ENCODE data around the gene PBX2.
A peak's percentile ranks its signal among the peaks of the same experiment; 100 is the strongest.
"Not testable (repeated sequence)": the region's sequence is repeated elsewhere in the genome, so short reads cannot be mapped to it uniquely, and the experiment has no call there.

PBX2 gene

GRCh38 chr6:32196682-32197616 lies 6.9 kb upstream of the PBX2 start:
- Histone ChIP-seq H2AFZ (ENCODE audit: low read depth, low read length) (no peak overlapping the region), H3K27me3 (ENCODE audit: insufficient read depth, low read length) (no peaks in the 10 kb centered on the region), H3K4me3 (ENCODE audit: low read length) (peak overlapping the region; percentile 64), H3K9me3 (ENCODE audit: low read length) (no peaks in the 10 kb centered on the region), H3K36me3 (ENCODE audit: insufficient read depth, low read length) (no peaks in the 10 kb centered on the region), H3K4me1 (ENCODE audit: insufficient read depth, low read length) (peaks cover 22% of the 10 kb centered on the region)

GRCh38 chr6:32195902-32196681 lies 6.1 kb upstream of the PBX2 start:
- Histone ChIP-seq H3K4me1 (ENCODE audit: insufficient read depth, low read length) (peaks cover 25% of the 10 kb centered on the region), H2AFZ (ENCODE audit: low read depth, low read length) (no peak overlapping the region), H3K4me3 (ENCODE audit: low read length) (peak overlapping the region; percentile 64), H3K9me3 (ENCODE audit: low read length) (no peaks in the 10 kb centered on the region), H3K36me3 (ENCODE audit: insufficient read depth, low read length) (no peaks in the 10 kb centered on the region), H3K27me3 (ENCODE audit: insufficient read depth, low read length) (no peaks in the 10 kb centered on the region)

- Histone ChIP-seq H3K4me1 (ENCODE audit: insufficient read depth, low read length) (peaks cover 30% of the 10 kb centered on the region), H3K4me3 (ENCODE audit: low read length) (peak overlapping the region; percentile 64), H2AFZ (ENCODE audit: low read depth, low read length) (no peak overlapping the region), H3K27me3 (ENCODE audit: insufficient read depth, low read length) (no peaks in the 10 kb centered on the region), H3K36me3 (ENCODE audit: insufficient read depth, low read length) (no peaks in the 10 kb centered on the region), H3K9me3 (ENCODE audit: low read length) (no peaks in the 10 kb centered on the region)
Observed at GRCh38 chr6:32195652-32195901, 5.6 kb upstream of the PBX2 start.

GRCh38 chr6:32194825-32195651 lies 5.0 kb upstream of the PBX2 start:
- Histone ChIP-seq H3K27me3 (ENCODE audit: insufficient read depth, low read length) (no peaks in the 10 kb centered on the region), H3K4me3 (ENCODE audit: low read length) (peak overlapping the region; percentile 58), H3K36me3 (ENCODE audit: insufficient read depth, low read length) (no peaks in the 10 kb centered on the region), H2AFZ (ENCODE audit: low read depth, low read length) (no peak overlapping the region), H3K9me3 (ENCODE audit: low read length) (no peaks in the 10 kb centered on the region), H3K4me1 (ENCODE audit: insufficient read depth, low read length) (peaks cover 30% of the 10 kb centered on the region)

- peaks cover 30% of the 10 kb centered on the region for H3K4me1 ChIP-seq (ENCODE audit: insufficient read depth, low read length)
- H3K36me3 ChIP-seq (ENCODE audit: insufficient read depth, low read length): no peaks in the 10 kb centered on the region
- H3K9me3 ChIP-seq (ENCODE audit: low read length): no peaks in the 10 kb centered on the region
- no peak overlapping the region for H3K4me3 ChIP-seq (ENCODE audit: low read length)
- no peaks in the 10 kb centered on the region for H3K27me3 ChIP-seq (ENCODE audit: insufficient read depth, low read length)
- no peak overlapping the region for H2AFZ ChIP-seq (ENCODE audit: low read depth, low read length)
Observed at GRCh38 chr6:32194388-32194787, 4.4 kb upstream of the PBX2 start.

GRCh38 chr6:32193096-32193495 lies 3.1 kb upstream of the PBX2 start:
- not testable (repeated sequence) for H3K9me3 ChIP-seq (ENCODE audit: low read length); H2AFZ ChIP-seq (ENCODE audit: low read depth, low read length); H3K4me3 ChIP-seq (ENCODE audit: low read length); H3K36me3 ChIP-seq (ENCODE audit: insufficient read depth, low read length); H3K27me3 ChIP-seq (ENCODE audit: insufficient read depth, low read length)
- H3K4me1 ChIP-seq (ENCODE audit: insufficient read depth, low read length): peaks cover 43% of the 10 kb centered on the region

- no peak within 1 kb of the TSS for H3K4me3 ChIP-seq (ENCODE audit: low read length)
- H3K27me3 ChIP-seq (ENCODE audit: insufficient read depth, low read length): no peaks in the 10 kb centered on the region
- peaks cover 5% of the 10 kb centered on the region for H3K36me3 ChIP-seq (ENCODE audit: insufficient read depth, low read length)
- no peak within 1 kb of the TSS for H2AFZ ChIP-seq (ENCODE audit: low read depth, low read length)
- H3K9me3 ChIP-seq (ENCODE audit: low read length): no peaks in the 10 kb centered on the region
- peaks cover 44% of the 10 kb centered on the region for H3K4me1 ChIP-seq (ENCODE audit: insufficient read depth, low read length)
Observed at GRCh38 chr6:32192608-32193039, 2.6 kb upstream of the PBX2 start, which contains the start of gene GPSM3. Gene GPSM3 (minus strand): TSS chr6:32192643. CDS start chr6:32192513, 130 bp downstream.

GRCh38 chr6:32191696-32192607 lies 1.9 kb upstream of the PBX2 start:
- Histone ChIP-seq H3K27me3 (ENCODE audit: insufficient read depth, low read length) (no peaks in the 10 kb centered on the region), H3K4me3 (ENCODE audit: low read length) (no peak overlapping the region), H3K9me3 (ENCODE audit: low read length) (no peaks in the 10 kb centered on the region)

GRCh38 chr6:32190911-32191677 lies 1.1 kb upstream of the PBX2 start:
- Histone ChIP-seq H3K9me3 (ENCODE audit: low read length) (no peaks in the 10 kb centered on the region), H2AFZ (ENCODE audit: low read depth, low read length) (no peak overlapping the region), H3K27me3 (ENCODE audit: insufficient read depth, low read length) (no peaks in the 10 kb centered on the region), H3K36me3 (ENCODE audit: insufficient read depth, low read length) (peaks cover 16% of the 10 kb centered on the region), H3K4me1 (ENCODE audit: insufficient read depth, low read length) (peaks cover 35% of the 10 kb centered on the region), H3K4me3 (ENCODE audit: low read length) (peak overlapping the region; percentile 76)

More at GRCh38 chr6:32191696-32192607, 1.9 kb upstream of the PBX2 start:
- peaks cover 42% of the 10 kb centered on the region for H3K4me1 ChIP-seq (ENCODE audit: insufficient read depth, low read length)
- peaks cover 12% of the 10 kb centered on the region for H3K36me3 ChIP-seq (ENCODE audit: insufficient read depth, low read length)
- no peak overlapping the region for H2AFZ ChIP-seq (ENCODE audit: low read depth, low read length)

GRCh38 chr6:32189742-32190053 lies 304 bp downstream of the PBX2 start:
- Histone ChIP-seq H3K27me3 (ENCODE audit: insufficient read depth, low read length) (no peaks in the 10 kb centered on the region), H3K36me3 (ENCODE audit: insufficient read depth, low read length) (peaks cover 16% of the 10 kb centered on the region), H3K9me3 (ENCODE audit: low read length) (no peaks in the 10 kb centered on the region), H3K4me1 (ENCODE audit: insufficient read depth, low read length) (peaks cover 28% of the 10 kb centered on the region), H2AFZ (ENCODE audit: low read depth, low read length) (no peak overlapping the region), H3K4me3 (ENCODE audit: low read length) (peak overlapping the region; percentile 76)

GRCh38 chr6:32189069-32189741 lies 797 bp downstream of the PBX2 start:
- Histone ChIP-seq H3K27me3 (ENCODE audit: insufficient read depth, low read length) (no peaks in the 10 kb centered on the region), H3K9me3 (ENCODE audit: low read length) (no peaks in the 10 kb centered on the region), H3K4me3 (ENCODE audit: low read length) (peak overlapping the region; percentile 76), H3K36me3 (ENCODE audit: insufficient read depth, low read length) (peaks cover 16% of the 10 kb centered on the region), H2AFZ (ENCODE audit: low read depth, low read length) (no peak overlapping the region), H3K4me1 (ENCODE audit: insufficient read depth, low read length) (peaks cover 23% of the 10 kb centered on the region)
